Gastrocnemius medialis (tissue), 4 donors: ENCODE results near the gene LPAR3.

Experiments used
- POLR2A ChIP-seq, 2 donors: fragments of 450-650 bp; IDR thresholded peaks; one replicate each; pipeline ENCODE4 v1.6.1; 2017; ENCODE audit warnings: antibody characterized with exemption in 2 of 2, mild to moderate bottlenecking in 2 of 2, moderate library complexity in 2 of 2
- TF ChIP-seq, protein P1 (sequence below), 5 experiments: fragments of 450-650 bp in 3 of 5; fragments of 200-600 bp in 2 of 5; sonication (generic) in 2 of 5; IDR thresholded peaks in 4 of 5; conservative IDR thresholded peaks in 1 of 5; 1 replicate in 4 of 5; 2 replicates in 1 of 5; pipeline ENCODE4 v1.5.1; 2016 to 2019; ENCODE audit warnings: antibody characterized with exemption in 5 of 5, mild to moderate bottlenecking in 3 of 5, moderate library complexity in 3 of 5

DNA sequence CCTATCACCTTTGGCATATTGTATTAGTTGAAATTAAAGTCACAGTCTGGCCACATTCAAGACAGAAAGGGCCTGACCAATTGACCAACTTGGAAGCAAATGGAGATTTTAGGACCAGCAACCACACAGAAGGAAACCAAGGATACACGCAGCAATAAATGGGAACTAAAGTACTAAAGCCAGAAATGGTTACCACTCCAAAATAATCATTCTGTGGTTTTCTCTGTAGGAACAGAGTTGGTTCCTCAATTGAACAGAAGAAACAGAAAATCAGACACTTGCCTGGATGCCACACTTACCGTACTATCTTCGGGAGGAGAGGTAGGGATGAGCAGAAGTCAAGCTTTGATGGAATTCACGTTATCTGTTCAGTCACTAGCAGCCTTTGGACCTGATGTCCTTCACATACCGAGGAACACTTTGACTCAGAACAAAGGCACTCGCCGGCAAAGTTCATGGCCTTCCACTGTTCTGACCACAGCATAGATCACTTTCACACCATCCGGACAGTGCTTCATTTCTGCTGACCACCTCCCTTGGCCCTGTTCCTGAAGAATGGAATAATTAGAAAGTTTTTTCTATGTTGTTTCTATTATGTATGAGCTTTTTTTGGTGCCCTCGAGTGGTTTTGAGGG, 96.9 kb downstream of the LPAR3 start:
- TF ChIP-seq, protein P1, sequence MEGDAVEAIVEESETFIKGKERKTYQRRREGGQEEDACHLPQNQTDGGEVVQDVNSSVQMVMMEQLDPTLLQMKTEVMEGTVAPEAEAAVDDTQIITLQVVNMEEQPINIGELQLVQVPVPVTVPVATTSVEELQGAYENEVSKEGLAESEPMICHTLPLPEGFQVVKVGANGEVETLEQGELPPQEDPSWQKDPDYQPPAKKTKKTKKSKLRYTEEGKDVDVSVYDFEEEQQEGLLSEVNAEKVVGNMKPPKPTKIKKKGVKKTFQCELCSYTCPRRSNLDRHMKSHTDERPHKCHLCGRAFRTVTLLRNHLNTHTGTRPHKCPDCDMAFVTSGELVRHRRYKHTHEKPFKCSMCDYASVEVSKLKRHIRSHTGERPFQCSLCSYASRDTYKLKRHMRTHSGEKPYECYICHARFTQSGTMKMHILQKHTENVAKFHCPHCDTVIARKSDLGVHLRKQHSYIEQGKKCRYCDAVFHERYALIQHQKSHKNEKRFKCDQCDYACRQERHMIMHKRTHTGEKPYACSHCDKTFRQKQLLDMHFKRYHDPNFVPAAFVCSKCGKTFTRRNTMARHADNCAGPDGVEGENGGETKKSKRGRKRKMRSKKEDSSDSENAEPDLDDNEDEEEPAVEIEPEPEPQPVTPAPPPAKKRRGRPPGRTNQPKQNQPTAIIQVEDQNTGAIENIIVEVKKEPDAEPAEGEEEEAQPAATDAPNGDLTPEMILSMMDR (IDR thresholded peaks at IDR 0.05 in 4 of 5, conservative IDR thresholded peaks at IDR 0.05 in 1 of 5) = no peak
- no peak for TF ChIP-seq POLR2A (IDR thresholded peaks at IDR 0.05)
